Spleen (tissue), 11 donors: Measurements from ENCODE around the gene FCAMR. TPM values are rescaled to one million over a fixed set of nuclear protein-coding genes. Genes with fewer than 3 reads are reported as not detected.

Experiments used
- DNase-seq: peaks from one replicate; pipeline ENCODE4 v3.0.0-alpha.2; 2020
- H3K27ac ChIP-seq, 8 donors: fragments of 200-600 bp; sonication (generic) in 7 of 8; 1 replicate in 4 of 8; 2 replicates in 4 of 8; pipeline versions ENCODE4 v1.5.0 to v1.8.0; 2016 to 2021; ENCODE audit warnings: inconsistent platforms in 4 of 8, mild to moderate bottlenecking in 4 of 8, moderate library complexity in 1 of 8
- H3K27me3 ChIP-seq, 7 donors: fragments of 200-600 bp; sonication (generic) in 6 of 7; replicated peaks in 1 of 7; 1 replicate in 4 of 7; 2 replicates in 3 of 7; pipeline versions ENCODE4 v1.5.0 to v1.8.0; 2016 to 2021; ENCODE audit warnings: inconsistent platforms in 3 of 7, mild to moderate bottlenecking in 1 of 7
- H3K36me3 ChIP-seq, 6 donors: fragments of 200-600 bp; sonication (generic) in 5 of 6; 1 replicate in 4 of 6; 2 replicates in 2 of 6; pipeline versions ENCODE4 v1.5.0 to v1.8.0; 2016 to 2021; ENCODE audit warnings: inconsistent platforms in 2 of 6
- H3K4me1 ChIP-seq, 6 donors: fragments of 200-600 bp; sonication (generic) in 5 of 6; 1 replicate in 3 of 6; 2 replicates in 3 of 6; pipeline versions ENCODE4 v1.5.0 to v1.8.0; 2016 to 2021; ENCODE audit warnings: inconsistent platforms in 3 of 6
- H3K4me3 ChIP-seq, 8 donors: fragments of 200-600 bp; sonication (generic) in 7 of 8; 1 replicate in 4 of 8; 2 replicates in 4 of 8; pipeline versions ENCODE4 v1.5.0 to v1.8.0; 2016 to 2021; ENCODE audit warnings: inconsistent platforms in 4 of 8, mild to moderate bottlenecking in 4 of 8, moderate library complexity in 2 of 8
- H3K9me3 ChIP-seq, 8 donors: fragments of 200-600 bp; sonication (generic) in 7 of 8; 1 replicate in 4 of 8; 2 replicates in 4 of 8; pipeline versions ENCODE4 v1.5.0 to v1.8.0; 2016 to 2021; ENCODE audit warnings: inconsistent platforms in 4 of 8
- POLR2A ChIP-seq, 3 donors: fragments of 450-650 bp; IDR thresholded peaks; one replicate each; pipeline ENCODE4 v1.5.1; 2017; ENCODE audit warnings: antibody characterized with exemption in 3 of 3, mild to moderate bottlenecking in 1 of 3
- POLR2AphosphoS5 ChIP-seq, 3 donors: sonication (generic); formaldehyde crosslinking; IDR thresholded peaks; one replicate each; pipeline ENCODE4 v1.5.1; 2017; ENCODE audit warnings: antibody characterized with exemption in 3 of 3
- WGBS, 5 donors: extraction: QIAGEN DNeasy Blood & Tissue Kit in 3 of 5; methylation state at CpG; one replicate each; pipeline versions ENCODE4 v1.1.5 to v1.1.7; 2013 to 2018; 5-methylcytosine and 5-hydroxymethylcytosine counted together
- intact Hi-C: fragments of 100-400 bp; cut with DNase I; formaldehyde crosslinking; loops from one replicate; pipeline ENCODE4 v1.15.0; 2023; ENCODE audit warnings: low total_unique reads
- polyA plus RNA-seq, 3 donors: library from polyadenylated mRNA; stranded (reverse); fragments of 200-250 nt; gene quantifications; one replicate each; pipeline ENCODE4 v1.2.1, GENCODE V29; 2013
- total RNA-seq, 7 donors: library from RNA; depleted of rRNA in 3 of 7; stranded (reverse); fragments of >200 nt in 3 of 7; fragmentation: NEBNext Ultra II Directional in 4 of 7; extraction: Animal tissue kit (Norgen Biotek cat#: 25700) in 4 of 7; gene quantifications; one replicate each; pipeline versions ENCODE4 v1.1.0 to v1.2.1, GENCODE V29; 2016 to 2021
- TF ChIP-seq, protein P1 (sequence below), 11 experiments: fragments of 200-600 bp in 7 of 11; fragments of 450-650 bp in 4 of 11; sonication (generic) in 4 of 11; IDR thresholded peaks in 8 of 11; conservative IDR thresholded peaks in 3 of 11; 1 replicate in 7 of 11; 2 replicates in 4 of 11; pipeline versions ENCODE4 v1.4.0 to v1.8.0; 2016 to 2021; ENCODE audit warnings: antibody characterized with exemption in 11 of 11, inconsistent platforms in 4 of 11, mild to moderate bottlenecking in 1 of 11
- donor health status: healthy with polysubstance abuse.
- donor health status: DM: no; HTN: no; CAD: no; lungs with moderate emphysema.
- donor health status: DM: no; HTN: no; CAD: no.
- donor health status: Bipolar disorder and iron deficiency.
- donor health status: healthy.
- donor health status: DM: no; HTN: no; CAD: no.
- donor health status: DM: yes; HTN: yes; CAD: no.

Gene FCAMR
- total and polyA plus RNA-seq, 10 donors = 0.16 to 1.3 (median 0.38) TPM; not detected in 2

DNA sequence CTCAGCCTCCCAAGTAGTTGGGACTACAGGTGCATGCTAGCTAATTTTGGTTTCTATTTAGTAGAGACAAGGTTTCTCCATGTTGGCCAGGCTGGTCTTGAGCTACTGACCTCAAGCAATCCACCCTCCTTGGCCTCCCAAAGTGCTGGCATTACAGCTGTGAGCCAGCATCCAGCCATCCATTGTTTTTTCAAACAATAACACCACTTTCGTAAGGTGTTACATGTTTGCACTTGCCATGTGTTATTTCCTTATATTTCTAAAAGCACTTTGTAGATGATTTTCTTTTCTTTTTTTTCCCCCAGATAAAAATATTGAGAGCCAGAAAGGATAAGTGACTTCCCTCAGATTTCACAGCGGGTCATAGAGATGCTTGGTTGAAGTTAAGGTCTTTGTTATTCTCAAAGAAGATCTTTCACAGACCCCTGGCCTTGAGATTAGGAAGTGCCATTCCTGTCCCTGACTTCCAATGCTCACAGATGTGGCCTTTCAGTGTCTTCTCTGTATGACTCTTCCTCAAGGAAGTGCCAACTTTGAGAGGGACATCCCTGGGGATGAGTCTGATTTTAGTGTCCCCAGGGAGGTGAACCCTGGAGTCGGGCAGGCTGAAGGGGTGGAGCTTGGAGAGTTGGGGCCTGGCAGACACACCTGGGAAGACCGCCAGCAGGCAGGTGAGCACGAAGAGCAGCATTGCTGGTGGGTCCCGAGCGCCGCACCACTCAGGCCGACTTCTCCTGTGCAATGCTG, 30.2 kb downstream of the FCAMR start:
- no peak overlapping the region for H3K4me3 ChIP-seq
- no peaks in the 10 kb centered on the region for H3K27me3 ChIP-seq
- TF ChIP-seq POLR2A (IDR thresholded peaks at IDR 0.05) (no peak), POLR2AphosphoS5 (IDR thresholded peaks at IDR 0.05) (no peak)
- TF ChIP-seq, protein P1, sequence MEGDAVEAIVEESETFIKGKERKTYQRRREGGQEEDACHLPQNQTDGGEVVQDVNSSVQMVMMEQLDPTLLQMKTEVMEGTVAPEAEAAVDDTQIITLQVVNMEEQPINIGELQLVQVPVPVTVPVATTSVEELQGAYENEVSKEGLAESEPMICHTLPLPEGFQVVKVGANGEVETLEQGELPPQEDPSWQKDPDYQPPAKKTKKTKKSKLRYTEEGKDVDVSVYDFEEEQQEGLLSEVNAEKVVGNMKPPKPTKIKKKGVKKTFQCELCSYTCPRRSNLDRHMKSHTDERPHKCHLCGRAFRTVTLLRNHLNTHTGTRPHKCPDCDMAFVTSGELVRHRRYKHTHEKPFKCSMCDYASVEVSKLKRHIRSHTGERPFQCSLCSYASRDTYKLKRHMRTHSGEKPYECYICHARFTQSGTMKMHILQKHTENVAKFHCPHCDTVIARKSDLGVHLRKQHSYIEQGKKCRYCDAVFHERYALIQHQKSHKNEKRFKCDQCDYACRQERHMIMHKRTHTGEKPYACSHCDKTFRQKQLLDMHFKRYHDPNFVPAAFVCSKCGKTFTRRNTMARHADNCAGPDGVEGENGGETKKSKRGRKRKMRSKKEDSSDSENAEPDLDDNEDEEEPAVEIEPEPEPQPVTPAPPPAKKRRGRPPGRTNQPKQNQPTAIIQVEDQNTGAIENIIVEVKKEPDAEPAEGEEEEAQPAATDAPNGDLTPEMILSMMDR (IDR thresholded peaks at IDR 0.05 in 8 of 11, conservative IDR thresholded peaks at IDR 0.05 in 3 of 11) = no peak
- H3K9me3 ChIP-seq = no peaks in the 10 kb centered on the region
- DNase-seq = no peak
- no peak overlapping the region for H3K27ac ChIP-seq
- WGBS, 5 donors = 85 to 92% (median 88%) methylated on average over 9 of the region's 9 CpGs
- intact Hi-C loops = no loop called here
- no peaks in the 10 kb centered on the region for H3K36me3 ChIP-seq
- H3K4me1 ChIP-seq = peaks cover 0 to 7% (median 0%) of the 10 kb centered on the region in 6 donors

DNA sequence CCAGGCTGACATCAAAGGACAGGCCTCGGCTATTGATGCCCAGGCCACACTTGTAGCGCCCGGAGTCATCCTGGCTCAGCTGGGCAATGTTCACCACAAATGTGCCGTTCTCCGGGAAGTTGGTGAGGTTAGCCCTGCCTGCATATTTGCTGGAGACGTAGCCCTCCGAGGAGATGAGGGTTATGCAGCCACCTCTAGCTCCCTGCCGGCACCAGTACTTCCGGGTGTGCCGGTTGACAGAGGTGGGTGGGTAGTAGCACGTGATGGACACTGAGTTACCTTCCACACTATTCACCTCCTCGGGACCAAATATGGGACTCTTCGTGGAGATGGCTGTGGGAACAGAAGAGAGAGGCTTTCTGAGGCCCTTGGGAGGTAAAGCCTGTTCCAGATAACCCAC, 31.1 kb downstream of the FCAMR start:
- DNase-seq = no peak
- TF ChIP-seq POLR2A (IDR thresholded peaks at IDR 0.05) (no peak), POLR2AphosphoS5 (IDR thresholded peaks at IDR 0.05) (no peak)
- TF ChIP-seq, protein P1 (IDR thresholded peaks at IDR 0.05 in 8 of 11, conservative IDR thresholded peaks at IDR 0.05 in 3 of 11) = no peak
- Histone ChIP-seq H3K36me3 (no peaks in the 10 kb centered on the region), H3K27ac (no peak overlapping the region), H3K9me3 (no peaks in the 10 kb centered on the region), H3K4me3 (no peak overlapping the region), H3K4me1 (peaks cover 0 to 7% (median 0%) of the 10 kb centered on the region in 6 donors), H3K27me3 (no peaks in the 10 kb centered on the region)
- WGBS, 5 donors = 93 to 97% (median 95%) methylated on average over 13 of the region's 13 CpGs
- intact Hi-C loops = no loop called here

DNA sequence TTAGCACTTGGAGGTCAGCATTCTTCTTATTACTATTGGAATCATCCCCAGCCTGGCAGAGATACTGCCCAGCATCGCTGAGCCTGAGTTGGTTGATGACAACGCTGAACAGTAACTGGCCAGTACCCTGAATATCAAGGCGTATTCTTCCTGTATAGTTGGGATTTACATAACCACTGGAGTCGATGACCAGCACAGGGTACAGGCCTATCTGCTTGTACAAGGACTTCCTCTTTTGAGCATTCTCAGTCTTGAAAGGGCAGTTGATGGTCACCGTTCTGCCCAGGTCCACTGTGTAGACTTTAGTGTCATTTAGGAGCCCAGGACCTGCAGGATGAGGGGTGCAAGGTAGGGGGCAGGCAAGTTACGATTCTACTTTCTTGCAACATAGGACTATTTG, 32.8 kb downstream of the FCAMR start:
- 84 to 92% (median 87%) methylated on average over 6 of the region's 6 CpGs for WGBS, 5 donors
- DNase-seq = no peak
- no peak for TF ChIP-seq POLR2AphosphoS5 (IDR thresholded peaks at IDR 0.05)
- no peak for TF ChIP-seq POLR2A (IDR thresholded peaks at IDR 0.05)
- TF ChIP-seq, protein P1 (IDR thresholded peaks at IDR 0.05 in 8 of 11, conservative IDR thresholded peaks at IDR 0.05 in 3 of 11) = no peak
- Histone ChIP-seq H3K36me3 (no peaks in the 10 kb centered on the region), H3K4me3 (no peak overlapping the region), H3K4me1 (peaks cover 4 to 20% (median 10%) of the 10 kb centered on the region in 6 donors), H3K9me3 (no peaks in the 10 kb centered on the region), H3K27me3 (no peaks in the 10 kb centered on the region), H3K27ac (no peak overlapping the region)
- intact Hi-C loops = no loop called here

DNA sequence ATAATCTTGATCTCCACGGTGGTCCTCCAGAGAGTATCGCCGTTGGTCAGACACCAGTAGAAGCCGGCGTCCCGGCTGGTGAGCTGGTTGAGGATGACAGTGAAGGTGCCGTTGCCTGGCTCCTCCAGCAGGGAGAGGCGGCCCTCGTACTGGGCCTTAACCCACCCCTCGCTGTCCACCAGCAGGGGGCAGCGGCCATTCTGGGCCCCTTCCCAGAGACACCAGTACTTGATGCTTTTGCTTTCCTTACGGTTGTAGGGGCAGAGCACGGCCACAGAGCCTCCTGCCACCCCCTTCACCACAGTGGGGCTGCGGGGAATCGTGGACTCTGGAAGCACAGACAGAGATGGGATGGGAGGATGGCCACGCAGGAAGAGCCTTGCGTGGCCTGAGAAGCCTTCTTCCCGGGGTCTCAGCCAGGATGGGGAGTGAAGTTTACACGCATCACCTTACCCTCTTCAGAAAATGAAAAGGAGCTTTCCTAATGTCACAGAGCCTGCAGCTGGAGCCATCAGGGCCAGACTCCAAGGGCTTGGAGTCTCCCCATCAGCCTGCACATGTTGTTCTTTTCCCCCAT, 34.7 kb downstream of the FCAMR start:
- Histone ChIP-seq H3K27ac (no peak overlapping the region), H3K36me3 (no peaks in the 10 kb centered on the region), H3K27me3 (no peaks in the 10 kb centered on the region), H3K9me3 (no peaks in the 10 kb centered on the region), H3K4me3 (no peak overlapping the region), H3K4me1 (peaks cover 10 to 39% (median 27%) of the 10 kb centered on the region in 6 donors)
- DNase-seq = no peak
- intact Hi-C loops = no loop called here
- TF ChIP-seq POLR2A (IDR thresholded peaks at IDR 0.05) = no peak
- TF ChIP-seq, protein P1 (IDR thresholded peaks at IDR 0.05 in 8 of 11, conservative IDR thresholded peaks at IDR 0.05 in 3 of 11) = peak in 10 of 11 experiments; percentile 40 to 79 (median 61)
- peak in 1 of 3 donors; percentile 38 for TF ChIP-seq POLR2AphosphoS5 (IDR thresholded peaks at IDR 0.05)
- 54 to 74% (median 67%) methylated on average over 12 to 19 of the region's 19 CpGs for WGBS, 5 donors
